IMR-90 (cell line): ENCODE data around the gene COL6A5. TPM values are rescaled to one million over a fixed set of nuclear protein-coding genes. Genes with fewer than 3 reads are reported as not detected.

Source experiments
- ATAC-seq: fragments of 200-7000 bp; cut with Tn5 transposase; 2 replicates; pipeline ENCODE4 v1.9.1; 2020; ENCODE audit warnings: low read depth, mild to moderate bottlenecking, moderate library complexity
- BruUV-seq: library from RNA; stranded (reverse); fragments of 400-500 nt; replicated peaks from 2 replicates; lab custom pipeline; 2021; lab: Mats Ljungman, UMichigan
- CTCF ChIA-PET: fragments of 300-600 bp; formaldehyde crosslinking; extraction: SDS; loops from one replicate; lab custom pipeline; 2021; ENCODE audit warnings: antibody characterized with exemption; lab: Yijun Ruan, JAX
- POLR2A ChIA-PET: fragments of 300-600 bp; sonication (Branson Sonifier 250); formaldehyde crosslinking; loops from one replicate; lab custom pipeline; 2022; ENCODE audit warnings: antibody characterized with exemption; ENCODE audit not compliant: unreplicated experiment; lab: Charles Lee
- DNase-seq: peaks from one replicate; pipeline ENCODE4 v3.0.0; 2013
- H2AFZ ChIP-seq: replicated peaks from 2 replicates; pipeline ENCODE3; 2013; ENCODE audit warnings: low read length, mild to moderate bottlenecking; ENCODE audit not compliant: poor library complexity
- H2AK5ac ChIP-seq: 2 replicates; pipeline ENCODE4 v1.6.1; 2013; ENCODE audit warnings: low read depth, low read length, inconsistent platforms
- H2AK9ac ChIP-seq: replicated peaks from 2 replicates; pipeline ENCODE3; 2013; ENCODE audit warnings: mild to moderate bottlenecking, low read depth, low read length, moderate library complexity; ENCODE audit not compliant: poor library complexity
- H2BK120ac ChIP-seq: 2 replicates; pipeline ENCODE4 v1.6.1; 2013; ENCODE audit warnings: low read depth, low read length, inconsistent platforms
- H2BK15ac ChIP-seq: 3 replicates; pipeline ENCODE4 v1.6.1; 2013; ENCODE audit warnings: low read depth, low read length, inconsistent platforms
- H2BK20ac ChIP-seq: 2 replicates; pipeline ENCODE4 v1.6.1; 2013; ENCODE audit warnings: low read depth, mild to moderate bottlenecking, inconsistent platforms, low read length, moderate library complexity
- H2BK5ac ChIP-seq: 2 replicates; pipeline ENCODE4 v1.6.1; 2013; ENCODE audit warnings: mild to moderate bottlenecking, low read depth, low read length, inconsistent platforms; ENCODE audit not compliant: poor library complexity, severe bottlenecking
- H3K14ac ChIP-seq: replicated peaks from 2 replicates; pipeline ENCODE4 v1.6.1; 2013; ENCODE audit warnings: low read depth, low read length, inconsistent platforms
- H3K18ac ChIP-seq: 2 replicates; pipeline ENCODE4 v1.6.1; 2013; ENCODE audit warnings: low read depth, low read length, control low read depth
- H3K23ac ChIP-seq: 2 replicates; pipeline ENCODE4 v1.6.1; 2013; ENCODE audit warnings: low read depth, low read length, inconsistent platforms
- H3K27ac ChIP-seq: 2 replicates; pipeline ENCODE4 v1.5.1; 2013; ENCODE audit warnings: mild to moderate bottlenecking, control low read depth, low read length; ENCODE audit not compliant: insufficient read depth
- H3K27me3 ChIP-seq: 2 replicates; pipeline ENCODE4 v1.6.1; 2013; ENCODE audit warnings: low read length; ENCODE audit not compliant: control insufficient read depth, insufficient read depth
- H3K36me3 ChIP-seq: 2 replicates; pipeline ENCODE4 v1.6.1; 2013; ENCODE audit warnings: low read length, mixed read lengths; ENCODE audit not compliant: control insufficient read depth, insufficient read depth
- H3K4ac ChIP-seq: 2 replicates; pipeline ENCODE4 v1.6.1; 2013; ENCODE audit warnings: low read depth, low read length, inconsistent platforms
- H3K4me1 ChIP-seq: 2 replicates; pipeline ENCODE4 v1.6.1; 2013; ENCODE audit warnings: low read length, mixed read lengths; ENCODE audit not compliant: control insufficient read depth, insufficient read depth
- H3K4me2 ChIP-seq: 2 replicates; pipeline ENCODE4 v1.6.1; 2013; ENCODE audit warnings: low read depth, mild to moderate bottlenecking, control low read depth, low read length, moderate library complexity
- H3K4me3 ChIP-seq: 2 replicates; pipeline ENCODE4 v1.5.1; 2013; ENCODE audit warnings: low read depth, mild to moderate bottlenecking, control low read depth, low read length, moderate library complexity; ENCODE audit not compliant: insufficient read depth
- H3K56ac ChIP-seq: 2 replicates; pipeline ENCODE4 v1.6.1; 2013; ENCODE audit warnings: low read length, inconsistent platforms; ENCODE audit not compliant: insufficient read depth; ENCODE audit errors: extremely low read depth
- H3K79me1 ChIP-seq, 2 experiments: 2 replicates each; pipeline ENCODE4 v1.6.1; 2013; ENCODE audit warnings: low read length in 2 of 2, inconsistent platforms in 1 of 2, low read depth in 1 of 2
- H3K9ac ChIP-seq: 2 replicates; pipeline ENCODE4 v1.6.1; 2013; ENCODE audit warnings: low read depth, low read length, control low read depth
- H3K9me1 ChIP-seq: 2 replicates; pipeline ENCODE4 v1.6.1; 2013; ENCODE audit warnings: low read length, inconsistent platforms; ENCODE audit not compliant: insufficient read depth
- H3K9me3 ChIP-seq: 2 replicates; pipeline ENCODE4 v1.6.1; 2013; ENCODE audit warnings: low read length; ENCODE audit not compliant: control insufficient read depth, insufficient read depth
- H4K20me1 ChIP-seq: 2 replicates; pipeline ENCODE4 v1.6.1; 2013; ENCODE audit warnings: low read length, inconsistent platforms; ENCODE audit not compliant: insufficient read depth
- H4K5ac ChIP-seq: 2 replicates; pipeline ENCODE4 v1.6.1; 2013; ENCODE audit warnings: mild to moderate bottlenecking, low read depth, low read length, control low read depth
- H4K8ac ChIP-seq, 2 experiments: 2 replicates each; pipeline ENCODE4 v1.6.1; 2013; ENCODE audit warnings: low read depth in 2 of 2, low read length in 2 of 2, control low read depth in 1 of 2, inconsistent platforms in 1 of 2
- H4K91ac ChIP-seq: 2 replicates; pipeline ENCODE4 v1.6.1; 2013; ENCODE audit warnings: low read depth, low read length, inconsistent platforms; ENCODE audit not compliant: insufficient read depth
- BHLHE40 ChIP-seq: fragments of 150-350 bp; IDR thresholded peaks from 2 replicates; pipeline ENCODE4 v1.6.1; 2016; ENCODE audit warnings: mild to moderate bottlenecking, low read depth, low read length
- CHD1 ChIP-seq: IDR thresholded peaks from 2 replicates; pipeline ENCODE4 v1.6.1; 2012; ENCODE audit warnings: low read depth, low read length, improper control_type of control experiment
- dilution Hi-C: fragments of 300-500 bp; cut with HindIII; formaldehyde crosslinking; loops from one replicate; pipeline ENCODE4 v1.14.3; 2018; ENCODE audit warnings: low sequenced_read_pairs; ENCODE audit not compliant: unreplicated experiment
- in situ Hi-C: fragments of 300-500 bp; cut with MboI; formaldehyde crosslinking; loops from 3 replicates; pipeline ENCODE4 v1.14.3; 2019; ENCODE audit warnings: low sequenced_read_pairs, inconsistent platforms, mixed read lengths
- intact Hi-C: fragments of 100-400 bp; cut with micrococcal nuclease; formaldehyde crosslinking; loops from 2 replicates; pipeline ENCODE4 v1.10.0; 2022
- polyA plus RNA-seq, 3 experiments: library from polyadenylated mRNA; depleted of rRNA; stranded (reverse); fragments of >200 nt; gene quantifications; 2 replicates each; pipeline ENCODE4 v1.2.3, GENCODE V29; 2012; ENCODE audit warnings: low replicate concordance in 1 of 3
- total RNA-seq: library from RNA; depleted of rRNA; stranded (reverse); fragments of >200 nt; gene quantifications from 2 replicates; pipeline ENCODE4 v1.2.3, GENCODE V29; 2012

The COL6A5 gene
- total and polyA plus RNA-seq, 2 of the 4 experiments (the other 2 are of a cell fraction) = not detected

DNA sequence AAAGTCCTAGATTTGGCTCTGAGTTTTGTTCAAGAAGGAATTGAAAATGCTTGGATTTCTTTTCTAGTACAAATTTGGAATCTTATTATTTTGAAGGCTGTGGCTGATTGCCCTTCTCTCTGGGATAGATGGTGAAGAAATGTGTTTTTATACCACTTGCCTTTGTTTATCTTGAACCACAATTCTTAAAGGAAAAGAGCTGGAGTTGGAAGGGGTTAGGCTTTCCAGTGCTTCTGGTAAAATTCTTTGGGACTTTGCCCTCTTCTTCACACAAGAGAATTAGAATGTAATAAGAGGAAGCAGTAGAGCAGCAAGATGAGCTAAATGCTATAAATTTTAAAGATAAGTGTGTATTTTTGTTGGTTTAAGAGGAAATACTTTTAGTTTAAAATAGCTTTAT lies 65.8 kb downstream of the COL6A5 start:
- CTCF ChIA-PET = no interaction called here

More for the DNA sequence above, 65.8 kb downstream of the COL6A5 start:
- Histone ChIP-seq H3K79me1 (no peaks in the 10 kb centered on the region), H2AFZ (no peak overlapping the region), H3K4me2 (no peak overlapping the region), H3K9ac (no peak overlapping the region), H3K4me3 (no peak overlapping the region), H3K9me3 (no peaks in the 10 kb centered on the region), H3K4ac (no peak overlapping the region), H2BK20ac (no peak overlapping the region), H3K9me1 (no peaks in the 10 kb centered on the region), H2BK15ac (no peak overlapping the region), H4K5ac (no peak overlapping the region), H3K27ac (no peak overlapping the region), H2AK5ac (no peak overlapping the region), H3K4me1 (no peaks in the 10 kb centered on the region), H3K56ac (no peak overlapping the region), H4K20me1 (no peaks in the 10 kb centered on the region), H3K18ac (no peak overlapping the region), H3K36me3 (no peaks in the 10 kb centered on the region), H4K8ac (no peak overlapping the region), H2AK9ac (no peak overlapping the region), H3K23ac (no peak overlapping the region), H3K14ac (no peak overlapping the region), H4K91ac (no peak overlapping the region), H2BK120ac (no peak overlapping the region), H2BK5ac (no peak overlapping the region), H3K27me3 (no peaks in the 10 kb centered on the region)
- dilution Hi-C loops (no loop called here), intact Hi-C loops (no loop called here), in situ Hi-C loops (no loop called here)
- POLR2A ChIA-PET = no interaction called here
- TF ChIP-seq CHD1 (no peak), BHLHE40 (no peak)
- ATAC-seq (no peak), DNase-seq (no peak)
- BruUV-seq = no TSS peak
